BLaER1 (cell line): ENCODE measurements around the gene RAB17.

Experiments used
- H3K27ac ChIP-seq: shearing (Covaris generic); formaldehyde crosslinking; 2 replicates; pipeline ENCODE4 v1.8.1; 2022
- H3K27me3 ChIP-seq: shearing (Covaris generic); formaldehyde crosslinking; 2 replicates; pipeline ENCODE4 v1.8.1; 2022
- H3K36me3 ChIP-seq: shearing (Covaris generic); formaldehyde crosslinking; 2 replicates; pipeline ENCODE4 v1.8.1; 2022
- H3K4me1 ChIP-seq: shearing (Covaris generic); formaldehyde crosslinking; 2 replicates; pipeline ENCODE4 v1.8.1; 2022
- H3K4me2 ChIP-seq: shearing (Covaris generic); formaldehyde crosslinking; 2 replicates; pipeline ENCODE4 v1.8.1; 2022
- H3K4me3 ChIP-seq: shearing (Covaris generic); formaldehyde crosslinking; 2 replicates; pipeline ENCODE4 v1.8.1; 2022
- H3K9ac ChIP-seq: shearing (Covaris generic); formaldehyde crosslinking; 2 replicates; pipeline ENCODE4 v1.8.1; 2022
- H3K9me3 ChIP-seq: shearing (Covaris generic); formaldehyde crosslinking; 2 replicates; pipeline ENCODE4 v1.8.1; 2022
- H4K20me1 ChIP-seq: shearing (Covaris generic); formaldehyde crosslinking; 2 replicates; pipeline ENCODE4 v1.8.1; 2022
- Cebpa-rat ChIP-seq: shearing (Covaris generic); IDR thresholded peaks from 2 replicates; pipeline ENCODE4 v1.8.1; 2022

RAB17 gene

GRCh38 chr2:237530472-237531433, 59.8 kb downstream of the RAB17 start:
- H4K20me1 ChIP-seq, result no peaks in the 10 kb centered on the region
- TF ChIP-seq Cebpa-rat, result no peak
- H3K9me3 ChIP-seq, result no peaks in the 10 kb centered on the region
- H3K36me3 ChIP-seq, result no peaks in the 10 kb centered on the region
- peak overlapping the region; percentile 86 for H3K4me2 ChIP-seq
- H3K27ac ChIP-seq, result peak overlapping the region; percentile 93
- H3K27me3 ChIP-seq, result no peaks in the 10 kb centered on the region
- H3K4me1 ChIP-seq, result peaks cover 93% of the 10 kb centered on the region
- no peak overlapping the region for H3K4me3 ChIP-seq
- H3K9ac ChIP-seq, result peak overlapping the region; percentile 3; the same call in 1 of the 2 replicates

DNA sequence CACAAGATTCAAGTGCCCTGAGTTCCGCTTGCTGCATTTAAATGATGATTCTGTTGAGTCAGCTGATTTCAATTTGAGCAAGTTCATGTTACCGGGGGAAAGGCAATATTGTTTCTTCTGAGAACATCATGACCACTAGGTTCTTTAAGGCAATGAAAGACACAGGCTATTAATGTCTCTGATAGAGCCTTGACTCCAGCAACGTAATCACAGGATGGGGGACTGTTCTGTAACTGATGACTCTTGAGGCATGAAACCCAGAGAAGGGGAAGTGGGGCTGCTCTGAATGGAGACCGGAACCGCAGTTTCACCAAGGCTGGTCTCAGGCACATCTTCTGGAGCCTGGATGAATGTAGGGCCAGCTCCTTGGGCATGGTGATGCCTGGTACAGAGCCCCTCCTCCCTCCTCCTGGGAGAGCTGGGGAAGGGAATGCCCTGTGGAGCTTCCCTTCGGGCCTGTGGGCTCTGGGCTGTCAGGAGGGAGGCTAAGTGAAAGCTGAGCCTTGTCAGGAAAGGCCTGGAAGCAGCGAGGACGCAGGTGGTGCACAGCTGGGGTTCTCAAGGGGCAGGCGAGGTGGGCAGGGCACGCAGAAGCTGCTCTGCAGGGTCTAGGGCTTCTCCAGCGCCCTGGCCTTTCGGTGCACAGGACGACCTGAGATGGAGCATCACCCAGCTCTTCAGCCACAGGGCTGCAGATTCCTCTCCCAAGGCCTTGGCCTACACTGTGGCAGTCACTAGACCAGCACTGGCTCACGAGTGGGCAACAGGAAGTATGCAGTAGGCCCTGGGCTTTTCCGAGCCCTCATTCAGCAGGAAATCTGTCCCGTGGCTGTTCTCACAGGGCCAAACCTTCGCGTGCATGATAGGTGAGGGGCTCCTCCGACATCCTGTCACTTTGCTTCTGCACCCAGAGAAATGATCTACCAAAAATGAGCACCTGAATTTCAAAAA, 60.8 kb downstream of the RAB17 start:
- no peaks in the 10 kb centered on the region for H3K36me3 ChIP-seq
- no peak for TF ChIP-seq Cebpa-rat
- H3K4me3 ChIP-seq, result peak overlapping the region; percentile 20; the same call in 1 of the 2 replicates
- H3K27ac ChIP-seq, result peak overlapping the region; percentile 93
- H3K9ac ChIP-seq, result peak overlapping the region; percentile 73
- H3K9me3 ChIP-seq, result no peaks in the 10 kb centered on the region
- H3K4me2 ChIP-seq, result peak overlapping the region; percentile 86
- H3K4me1 ChIP-seq, result peaks cover 86% of the 10 kb centered on the region
- no peaks in the 10 kb centered on the region for H3K27me3 ChIP-seq
- H4K20me1 ChIP-seq, result no peaks in the 10 kb centered on the region

DNA sequence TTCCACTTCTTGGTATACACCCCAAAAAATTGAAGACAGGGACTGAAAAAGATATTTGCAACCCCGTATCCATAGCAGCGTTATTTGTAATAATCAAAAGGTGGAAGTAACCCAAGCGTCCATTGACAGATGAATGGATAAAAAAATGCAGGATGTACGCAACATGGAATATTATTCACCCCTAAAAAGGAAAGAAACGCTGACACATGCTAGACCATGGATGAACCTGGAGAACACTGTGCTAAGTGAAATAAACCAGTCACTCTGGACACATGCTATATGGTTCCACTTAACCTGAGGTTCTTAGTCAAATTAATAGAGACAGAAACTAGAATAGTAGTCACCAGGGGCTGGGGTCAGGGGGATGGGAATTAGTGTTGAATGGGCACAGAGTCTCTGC, 62.8 kb downstream of the RAB17 start:
- Histone ChIP-seq H3K4me1 (peaks cover 66% of the 10 kb centered on the region), H3K9me3 (0 out of 2 replicates have a peak, but pooled peaks cover 3% of the 10 kb centered on the region), H3K4me2 (no peak overlapping the region), H3K9ac (no peak overlapping the region), H3K27me3 (no peaks in the 10 kb centered on the region), H4K20me1 (no peaks in the 10 kb centered on the region), H3K36me3 (no peaks in the 10 kb centered on the region), H3K27ac (0 out of 2 replicates have a peak overlapping the region, but pooled peaks have one; percentile 93), H3K4me3 (no peak overlapping the region)
- TF ChIP-seq Cebpa-rat, result no peak

DNA sequence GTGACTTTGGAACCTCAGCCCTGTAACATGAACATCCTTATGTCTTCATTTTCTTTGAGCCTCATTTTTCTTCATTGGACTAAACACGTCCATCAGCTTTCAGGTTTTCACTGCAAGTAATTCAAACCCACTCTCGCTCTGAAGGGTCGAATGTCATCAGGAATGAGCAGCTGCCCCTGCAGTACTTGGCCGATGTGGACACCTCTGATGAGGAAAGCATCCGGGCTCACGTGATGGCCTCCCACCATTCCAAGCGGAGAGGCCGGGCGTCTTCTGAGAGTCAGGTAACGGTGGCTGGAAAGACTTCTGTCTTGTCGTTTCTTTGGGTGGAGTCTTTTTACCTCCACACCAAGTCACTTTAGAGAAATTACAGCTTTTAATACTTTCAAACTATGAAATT, 63.3 kb downstream of the RAB17 start:
- H3K4me1 ChIP-seq, result peaks cover 61% of the 10 kb centered on the region
- no peaks in the 10 kb centered on the region for H4K20me1 ChIP-seq
- H3K9ac ChIP-seq, result no peak overlapping the region
- no peak overlapping the region for H3K4me3 ChIP-seq
- H3K9me3 ChIP-seq, result 0 out of 2 replicates have a peak, but pooled peaks cover 3% of the 10 kb centered on the region
- TF ChIP-seq Cebpa-rat, result no peak
- H3K27ac ChIP-seq, result no peak overlapping the region
- no peaks in the 10 kb centered on the region for H3K36me3 ChIP-seq
- peak overlapping the region; percentile 47; the same call in 1 of the 2 replicates for H3K4me2 ChIP-seq
- no peaks in the 10 kb centered on the region for H3K27me3 ChIP-seq

GRCh38 chr2:237525559-237526157, 64.9 kb downstream of the RAB17 start:
- H3K27ac ChIP-seq, result peak overlapping the region; percentile 49
- H3K9ac ChIP-seq, result peak overlapping the region; percentile 51; the same call in 1 of the 2 replicates
- no peak overlapping the region for H3K4me3 ChIP-seq
- H4K20me1 ChIP-seq, result no peaks in the 10 kb centered on the region
- no peak for TF ChIP-seq Cebpa-rat
- no peaks in the 10 kb centered on the region for H3K27me3 ChIP-seq
- H3K4me2 ChIP-seq, result peak overlapping the region; percentile 47
- no peaks in the 10 kb centered on the region for H3K36me3 ChIP-seq
- H3K9me3 ChIP-seq, result 0 out of 2 replicates have a peak, but pooled peaks cover 3% of the 10 kb centered on the region
- H3K4me1 ChIP-seq, result peaks cover 45% of the 10 kb centered on the region

DNA sequence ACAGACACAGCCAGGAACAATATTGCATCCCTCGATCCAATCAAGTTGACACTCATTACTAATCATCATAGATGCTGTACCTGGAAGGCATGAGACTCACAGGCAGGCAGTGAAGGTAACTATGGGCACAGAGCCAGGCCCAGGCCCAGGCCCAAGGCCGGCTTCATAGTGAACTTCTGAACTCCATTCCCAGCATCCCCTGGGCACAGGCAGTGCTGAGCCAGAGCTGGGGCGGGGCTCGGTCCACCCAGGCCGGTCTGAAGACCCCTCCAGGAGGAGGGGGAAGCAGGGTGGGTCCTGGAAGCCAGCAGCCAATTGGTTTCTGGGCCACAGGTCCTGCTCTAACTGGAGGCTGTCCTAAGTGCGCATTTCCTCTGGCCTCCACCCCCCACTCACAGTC, 65.9 kb downstream of the RAB17 start:
- Histone ChIP-seq H4K20me1 (no peaks in the 10 kb centered on the region), H3K4me3 (no peak overlapping the region), H3K9ac (no peak overlapping the region), H3K4me1 (peaks cover 35% of the 10 kb centered on the region), H3K27me3 (no peaks in the 10 kb centered on the region), H3K36me3 (no peaks in the 10 kb centered on the region), H3K9me3 (0 out of 2 replicates have a peak, but pooled peaks cover 3% of the 10 kb centered on the region), H3K4me2 (no peak overlapping the region), H3K27ac (0 out of 2 replicates have a peak overlapping the region, but pooled peaks have one; percentile 49)
- TF ChIP-seq Cebpa-rat, result no peak
